Glutamatergic neuron (in vitro differentiated cells): ENCODE results near the gene VPS50. TPM values are rescaled to one million over a fixed set of nuclear protein-coding genes. Genes with fewer than 3 reads are reported as not detected.
"Not testable (repeated sequence)": the region's sequence is repeated elsewhere in the genome, so short reads cannot be mapped to it uniquely, and the experiment has no call there.

Source experiments
- DNase-seq: peaks from one replicate; pipeline ENCODE4 v3.0.0; 2022
- H3K27ac Mint-ChIP-seq: one replicate; pipeline ENCODE4 v1.8.0; 2020; ENCODE audit warnings: mild to moderate bottlenecking, mixed read lengths, inconsistent platforms; ENCODE audit not compliant: unreplicated experiment
- H3K27me3 Mint-ChIP-seq: one replicate; pipeline ENCODE4 v1.8.0; 2020; ENCODE audit warnings: mild to moderate bottlenecking, moderate library complexity, mixed read lengths, inconsistent platforms; ENCODE audit not compliant: unreplicated experiment
- H3K36me3 Mint-ChIP-seq: one replicate; pipeline ENCODE4 v1.8.0; 2020; ENCODE audit warnings: mild to moderate bottlenecking, mixed read lengths, inconsistent platforms; ENCODE audit not compliant: unreplicated experiment
- H3K4me1 Mint-ChIP-seq: one replicate; pipeline ENCODE4 v1.8.0; 2020; ENCODE audit warnings: mild to moderate bottlenecking, low read depth, mixed read lengths, inconsistent platforms; ENCODE audit not compliant: unreplicated experiment
- H3K4me3 Mint-ChIP-seq: one replicate; pipeline ENCODE4 v1.8.0; 2020; ENCODE audit warnings: mild to moderate bottlenecking, mixed read lengths, inconsistent platforms; ENCODE audit not compliant: unreplicated experiment
- H3K9me3 Mint-ChIP-seq: one replicate; pipeline ENCODE4 v1.8.0; 2020; ENCODE audit warnings: mild to moderate bottlenecking, moderate library complexity, mixed read lengths, inconsistent platforms; ENCODE audit not compliant: unreplicated experiment
- total RNA-seq: library from RNA; stranded (reverse); fragmentation: NEBNext Ultra II Directional; extraction: Animal tissue kit (Norgen Biotek cat#: 25700); gene quantifications from one replicate; pipeline ENCODE4 v1.2.1, GENCODE V29; 2021; ENCODE audit not compliant: unreplicated experiment
- TF ChIP-seq, protein P1 (sequence below): fragments of 200-600 bp; sonication (generic); IDR thresholded peaks from one replicate; pipeline ENCODE4 v1.5.0; 2021; ENCODE audit not compliant: partially characterized antibody, unreplicated experiment

VPS50 gene
- total RNA-seq, 1 donor from 2014 or later: 31.7 TPM

DNA sequence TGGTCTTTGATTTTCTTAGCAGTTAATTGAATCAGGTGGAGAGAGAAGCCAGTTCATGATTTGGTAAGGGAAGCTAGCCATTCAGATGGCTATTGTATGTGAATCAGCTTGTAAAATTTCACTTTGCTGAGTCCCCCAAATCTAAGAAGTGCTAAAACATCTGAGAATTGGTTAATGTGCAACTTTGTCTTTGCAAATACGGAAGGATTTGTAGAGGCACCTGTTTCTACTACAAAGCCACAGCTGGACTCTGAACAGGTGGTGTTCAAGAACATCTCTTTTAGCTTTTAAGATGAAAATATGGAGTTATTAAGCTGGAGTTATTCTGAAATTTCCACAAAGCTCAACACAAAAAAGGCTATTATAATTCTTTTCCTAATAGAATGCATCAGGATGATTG lies 132.6 kb downstream of the VPS50 start:
- Mint-ChIP-seq H3K4me1 (peaks cover 18% of the 10 kb centered on the region), H3K27ac (no peak overlapping the region), H3K4me3 (no peak overlapping the region), H3K27me3 (no peaks in the 10 kb centered on the region), H3K36me3 (peaks cover 5% of the 10 kb centered on the region), H3K9me3 (peaks cover 4% of the 10 kb centered on the region)
- DNase-seq: no peak
- TF ChIP-seq, protein P1, sequence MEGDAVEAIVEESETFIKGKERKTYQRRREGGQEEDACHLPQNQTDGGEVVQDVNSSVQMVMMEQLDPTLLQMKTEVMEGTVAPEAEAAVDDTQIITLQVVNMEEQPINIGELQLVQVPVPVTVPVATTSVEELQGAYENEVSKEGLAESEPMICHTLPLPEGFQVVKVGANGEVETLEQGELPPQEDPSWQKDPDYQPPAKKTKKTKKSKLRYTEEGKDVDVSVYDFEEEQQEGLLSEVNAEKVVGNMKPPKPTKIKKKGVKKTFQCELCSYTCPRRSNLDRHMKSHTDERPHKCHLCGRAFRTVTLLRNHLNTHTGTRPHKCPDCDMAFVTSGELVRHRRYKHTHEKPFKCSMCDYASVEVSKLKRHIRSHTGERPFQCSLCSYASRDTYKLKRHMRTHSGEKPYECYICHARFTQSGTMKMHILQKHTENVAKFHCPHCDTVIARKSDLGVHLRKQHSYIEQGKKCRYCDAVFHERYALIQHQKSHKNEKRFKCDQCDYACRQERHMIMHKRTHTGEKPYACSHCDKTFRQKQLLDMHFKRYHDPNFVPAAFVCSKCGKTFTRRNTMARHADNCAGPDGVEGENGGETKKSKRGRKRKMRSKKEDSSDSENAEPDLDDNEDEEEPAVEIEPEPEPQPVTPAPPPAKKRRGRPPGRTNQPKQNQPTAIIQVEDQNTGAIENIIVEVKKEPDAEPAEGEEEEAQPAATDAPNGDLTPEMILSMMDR: no peak

GRCh38 chr7:93365341-93365740 lies 133.2 kb downstream of the VPS50 start:
- H3K27ac Mint-ChIP-seq: no peak overlapping the region

DNA sequence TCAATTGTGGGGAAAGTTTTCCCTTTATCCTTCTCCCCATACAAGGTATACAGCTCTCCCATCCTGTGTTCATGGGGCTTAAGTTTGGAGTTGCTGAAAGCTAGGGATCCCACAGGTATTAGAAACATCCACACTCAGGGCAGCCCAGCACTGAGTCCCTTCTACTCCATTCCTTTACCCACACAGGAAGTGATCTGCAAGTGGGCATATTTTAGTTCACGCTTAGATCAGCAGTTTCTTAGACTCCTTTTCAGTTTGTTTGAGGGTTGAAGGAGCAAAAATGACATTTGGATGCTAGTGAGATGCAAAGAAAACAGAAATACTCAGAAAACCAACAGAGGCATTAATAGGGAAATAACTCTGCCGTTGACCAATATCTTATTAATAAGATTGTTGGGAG lies 134.7 kb downstream of the VPS50 start:
- no peaks in the 10 kb centered on the region for H3K27me3 Mint-ChIP-seq
- H3K36me3 Mint-ChIP-seq: peaks cover 5% of the 10 kb centered on the region
- peaks cover 18% of the 10 kb centered on the region for H3K4me1 Mint-ChIP-seq
- peaks cover 4% of the 10 kb centered on the region for H3K9me3 Mint-ChIP-seq
- TF ChIP-seq, protein P1: no peak
- no peak for DNase-seq
- H3K27ac Mint-ChIP-seq: no peak overlapping the region
- no peak overlapping the region for H3K4me3 Mint-ChIP-seq

More at GRCh38 chr7:93365341-93365740, 133.2 kb downstream of the VPS50 start:
- peaks cover 5% of the 10 kb centered on the region for H3K36me3 Mint-ChIP-seq
- DNase-seq: no peak
- peaks cover 18% of the 10 kb centered on the region for H3K4me1 Mint-ChIP-seq
- peaks cover 4% of the 10 kb centered on the region for H3K9me3 Mint-ChIP-seq
- peak overlapping the region; percentile 1 for H3K4me3 Mint-ChIP-seq
- H3K27me3 Mint-ChIP-seq: no peaks in the 10 kb centered on the region
- TF ChIP-seq, protein P1: no peak

DNA sequence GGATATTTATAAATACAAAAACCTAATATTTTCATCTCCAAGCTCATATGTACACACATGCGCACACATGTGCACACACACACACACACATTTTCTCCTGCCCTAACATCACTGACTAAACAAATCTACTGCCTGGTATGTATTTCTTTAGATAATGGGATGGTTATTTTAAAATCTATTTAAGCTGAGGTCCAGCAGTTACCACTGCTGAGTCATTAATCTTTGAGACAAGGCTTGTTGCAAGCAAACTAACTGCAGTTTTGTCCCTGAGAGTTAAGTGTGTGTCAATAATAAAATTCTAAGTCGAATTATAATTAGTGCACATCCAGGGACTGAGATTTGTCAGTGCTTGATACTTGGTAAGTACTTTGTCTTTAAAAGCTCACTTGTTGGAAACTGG lies 135.1 kb downstream of the VPS50 start:
- DNase-seq: no peak
- H3K36me3 Mint-ChIP-seq: peaks cover 5% of the 10 kb centered on the region
- no peak overlapping the region for H3K4me3 Mint-ChIP-seq
- no peak overlapping the region for H3K27ac Mint-ChIP-seq
- peaks cover 3% of the 10 kb centered on the region for H3K9me3 Mint-ChIP-seq
- TF ChIP-seq, protein P1: no peak
- H3K27me3 Mint-ChIP-seq: no peaks in the 10 kb centered on the region
- H3K4me1 Mint-ChIP-seq: peaks cover 14% of the 10 kb centered on the region

DNA sequence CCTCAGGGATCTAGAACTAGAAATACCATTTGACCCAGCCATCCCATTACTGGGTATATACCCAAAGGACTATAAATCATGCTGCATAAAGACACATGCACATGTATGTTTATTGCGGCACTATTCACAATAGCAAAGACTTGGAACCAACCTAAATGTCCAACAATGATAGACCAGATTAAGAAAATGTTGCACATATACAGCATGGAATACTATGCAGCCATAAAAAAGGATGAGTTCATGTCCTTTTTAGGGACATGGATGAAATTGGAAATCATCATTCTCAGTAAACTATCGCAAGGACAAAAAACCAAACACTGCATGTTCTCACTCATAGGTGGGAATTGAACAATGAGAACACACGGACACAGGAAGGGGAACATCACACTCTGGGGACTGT lies 138.8 kb downstream of the VPS50 start:
- H3K36me3 Mint-ChIP-seq, DNase-seq, H3K27ac Mint-ChIP-seq, H3K9me3 Mint-ChIP-seq, H3K4me3 Mint-ChIP-seq, H3K27me3 Mint-ChIP-seq, H3K4me1 Mint-ChIP-seq: not testable (repeated sequence)

DNA sequence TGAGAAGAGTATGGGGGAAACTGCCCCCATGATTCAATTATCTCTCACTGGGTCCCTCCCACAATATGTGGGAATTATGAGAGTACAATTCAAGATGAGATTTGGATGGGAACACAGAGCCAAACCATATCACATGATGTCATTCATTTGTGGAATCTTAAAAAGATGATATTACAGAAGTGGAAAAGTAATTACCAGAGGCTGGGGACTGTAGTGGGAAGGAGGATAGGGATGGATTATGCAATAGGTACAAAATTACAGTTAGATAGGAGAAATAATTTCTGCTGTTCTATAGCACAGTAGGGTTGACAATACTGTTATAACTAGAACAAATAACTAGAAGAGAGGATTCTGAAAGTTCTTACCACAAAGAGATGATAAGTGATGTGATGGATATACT lies 141.4 kb downstream of the VPS50 start:
- Mint-ChIP-seq H3K27ac (no peak overlapping the region), H3K9me3 (no peaks in the 10 kb centered on the region), H3K36me3 (peaks cover 5% of the 10 kb centered on the region), H3K4me1 (no peaks in the 10 kb centered on the region), H3K4me3 (no peak overlapping the region), H3K27me3 (no peaks in the 10 kb centered on the region)
- no peak for DNase-seq
- TF ChIP-seq, protein P1: no peak
